Measurements from ENCODE around the gene ARFGAP3. TPM values are rescaled to one million over a fixed set of nuclear protein-coding genes. Genes with fewer than 3 reads are reported as not detected.
A peak's percentile ranks its signal among the peaks of the same experiment; 100 is the strongest.

ARFGAP3 gene
- total RNA-seq, 1 donor from 2014 or later = 59.5 TPM

GRCh38 chr22:42881298-42881697 lies 24.2 kb upstream of the ARFGAP3 start:
- Histone ChIP-seq H3K27me3 (ENCODE audit: insufficient read depth, low read length) (no peaks in the 10 kb centered on the region), H3K79me2 (ENCODE audit: insufficient read depth, low read length) (no peaks in the 10 kb centered on the region), H3K4me3 (ENCODE audit: insufficient read depth, low read depth, low read length) (no peak overlapping the region), H3K9ac (ENCODE audit: low read length) (no peak overlapping the region), H3K4me2 (ENCODE audit: low read length) (no peak overlapping the region), H4K20me1 (ENCODE audit: insufficient read depth, low read length) (peaks cover 44% of the 10 kb centered on the region), H3K4me1 (ENCODE audit: insufficient read depth, low read length) (no peaks in the 10 kb centered on the region), H3K27ac (ENCODE audit: low read depth, low read length) (no peak overlapping the region), H2AFZ (ENCODE audit: low read depth, low read length) (no peak overlapping the region), H3K9me3 (ENCODE audit: insufficient read depth, low read depth, low read length) (no peaks in the 10 kb centered on the region), H3K36me3 (ENCODE audit: insufficient read depth, low read length) (peaks cover 16% of the 10 kb centered on the region)
- no peak overlapping the region for H3K27ac Mint-ChIP-seq (ENCODE audit: unreplicated experiment)
- H3K27me3 Mint-ChIP-seq (ENCODE audit: low read depth, unreplicated experiment) = no peaks in the 10 kb centered on the region
- no peaks in the 10 kb centered on the region for H3K9me3 Mint-ChIP-seq (ENCODE audit: unreplicated experiment)
- peaks cover 3% of the 10 kb centered on the region for H3K4me1 Mint-ChIP-seq (ENCODE audit: low read depth, unreplicated experiment)
- DNase-seq (ENCODE audit: low read depth) (no peak), FAIRE-seq (no peak)
- peaks cover 30% of the 10 kb centered on the region for H3K36me3 Mint-ChIP-seq (ENCODE audit: low read depth, unreplicated experiment)
- H3K4me3 Mint-ChIP-seq (ENCODE audit: unreplicated experiment) = no peak overlapping the region
- TF ChIP-seq CTCF (IDR thresholded peaks at IDR 0.05; ENCODE audit: insufficient read depth, low read depth, low read length) (no peak), EZH2 (IDR thresholded peaks at IDR 0.05; ENCODE audit: insufficient read depth, low read length) (no peak)

- Histone ChIP-seq H3K4me2 (ENCODE audit: low read length) (no peak overlapping the region), H3K9ac (ENCODE audit: low read length) (no peak overlapping the region), H3K27ac (ENCODE audit: low read depth, low read length) (no peak overlapping the region), H3K9me3 (ENCODE audit: insufficient read depth, low read depth, low read length) (no peaks in the 10 kb centered on the region), H2AFZ (ENCODE audit: low read depth, low read length) (no peak overlapping the region), H3K4me3 (ENCODE audit: insufficient read depth, low read depth, low read length) (no peak overlapping the region), H3K79me2 (ENCODE audit: insufficient read depth, low read length) (no peaks in the 10 kb centered on the region), H3K36me3 (ENCODE audit: insufficient read depth, low read length) (peaks cover 18% of the 10 kb centered on the region), H3K4me1 (ENCODE audit: insufficient read depth, low read length) (no peaks in the 10 kb centered on the region), H3K27me3 (ENCODE audit: insufficient read depth, low read length) (no peaks in the 10 kb centered on the region), H4K20me1 (ENCODE audit: insufficient read depth, low read length) (peaks cover 39% of the 10 kb centered on the region)
- no peaks in the 10 kb centered on the region for H3K27me3 Mint-ChIP-seq (ENCODE audit: low read depth, unreplicated experiment)
- TF ChIP-seq EZH2 (IDR thresholded peaks at IDR 0.05; ENCODE audit: insufficient read depth, low read length) (no peak), CTCF (IDR thresholded peaks at IDR 0.05; ENCODE audit: insufficient read depth, low read depth, low read length) (peak; percentile 5)
- peaks cover 33% of the 10 kb centered on the region for H3K36me3 Mint-ChIP-seq (ENCODE audit: low read depth, unreplicated experiment)
- no peaks in the 10 kb centered on the region for H3K9me3 Mint-ChIP-seq (ENCODE audit: unreplicated experiment)
- H3K4me3 Mint-ChIP-seq (ENCODE audit: unreplicated experiment) = no peak overlapping the region
- no peak for DNase-seq (ENCODE audit: low read depth)
- no peak overlapping the region for H3K27ac Mint-ChIP-seq (ENCODE audit: unreplicated experiment)
- H3K4me1 Mint-ChIP-seq (ENCODE audit: low read depth, unreplicated experiment) = peaks cover 3% of the 10 kb centered on the region
- FAIRE-seq = no peak
Measured at GRCh38 chr22:42880815-42881214, 23.7 kb upstream of the ARFGAP3 start.

- H2AFZ ChIP-seq (ENCODE audit: low read depth, low read length) = no peak overlapping the region
- H3K27ac ChIP-seq (ENCODE audit: low read depth, low read length) = no peak overlapping the region
- FAIRE-seq (no peak), DNase-seq (ENCODE audit: low read depth) (no peak)
- Mint-ChIP-seq H3K9me3 (ENCODE audit: unreplicated experiment) (no peaks in the 10 kb centered on the region), H3K4me3 (ENCODE audit: unreplicated experiment) (no peak overlapping the region), H3K36me3 (ENCODE audit: low read depth, unreplicated experiment) (peaks cover 28% of the 10 kb centered on the region), H3K27ac (ENCODE audit: unreplicated experiment) (no peak overlapping the region), H3K4me1 (ENCODE audit: low read depth, unreplicated experiment) (no peaks in the 10 kb centered on the region), H3K27me3 (ENCODE audit: low read depth, unreplicated experiment) (no peaks in the 10 kb centered on the region)
- no peaks in the 10 kb centered on the region for H3K9me3 ChIP-seq (ENCODE audit: insufficient read depth, low read depth, low read length)
- no peak overlapping the region for H3K9ac ChIP-seq (ENCODE audit: low read length)
- H4K20me1 ChIP-seq (ENCODE audit: insufficient read depth, low read length) = peaks cover 26% of the 10 kb centered on the region
- H3K4me3 ChIP-seq (ENCODE audit: insufficient read depth, low read depth, low read length) = no peak overlapping the region
- no peaks in the 10 kb centered on the region for H3K4me1 ChIP-seq (ENCODE audit: insufficient read depth, low read length)
- no peaks in the 10 kb centered on the region for H3K27me3 ChIP-seq (ENCODE audit: insufficient read depth, low read length)
- H3K36me3 ChIP-seq (ENCODE audit: insufficient read depth, low read length) = peaks cover 17% of the 10 kb centered on the region
- H3K4me2 ChIP-seq (ENCODE audit: low read length) = no peak overlapping the region
- TF ChIP-seq EZH2 (IDR thresholded peaks at IDR 0.05; ENCODE audit: insufficient read depth, low read length) (no peak), CTCF (IDR thresholded peaks at IDR 0.05; ENCODE audit: insufficient read depth, low read depth, low read length) (no peak)
- no peaks in the 10 kb centered on the region for H3K79me2 ChIP-seq (ENCODE audit: insufficient read depth, low read length)
Measured at GRCh38 chr22:42879371-42880021, 22.4 kb upstream of the ARFGAP3 start.
